HepG2 (cell line): ENCODE measurements around the gene MYLK. TPM values are rescaled to one million over a fixed set of nuclear protein-coding genes. Genes with fewer than 3 reads are reported as not detected.

Experiments
- CENPT ChIP-seq: sonication (generic); formaldehyde crosslinking; IDR thresholded peaks from 2 replicates; pipeline ENCODE4 v1.8.0; 2022; ENCODE audit warnings: low read depth, mild to moderate bottlenecking, moderate library complexity, missing genetic modification reagents
- MXI1 ChIP-seq: IDR thresholded peaks from 3 replicates; pipeline ENCODE4 v1.6.1; 2012; ENCODE audit warnings: low read depth, low read length, inconsistent platforms, borderline replicate concordance
- NKX3-1 ChIP-seq: sonication (generic); formaldehyde crosslinking; IDR thresholded peaks from 2 replicates; pipeline ENCODE4 v1.5.0; 2020; ENCODE audit warnings: missing genetic modification reagents
- SUZ12 ChIP-seq: fragments of 150-350 bp; IDR thresholded peaks from 2 replicates; pipeline ENCODE4 v1.6.1; 2014; ENCODE audit warnings: low read depth, low read length
- U2AF1 ChIP-seq: fragments of 200-400 bp; formaldehyde crosslinking; optimal IDR thresholded peaks from 2 replicates; pipeline ENCODE3; 2017; ENCODE audit warnings: mild to moderate bottlenecking, low read depth, low read length
- ZNF367 ChIP-seq: sonication (generic); formaldehyde crosslinking; IDR thresholded peaks from 2 replicates; pipeline ENCODE4 v1.4.0; 2020; ENCODE audit warnings: missing genetic modification reagents, borderline replicate concordance
- polyA plus RNA-seq, 8 experiments: library from polyadenylated mRNA; depleted of rRNA in 3 of 8; stranded (reverse) in 7 of 8; unstranded in 1 of 8; fragments of >200 nt; fragmentation: Illumina TruSeq in 4 of 8; extraction: Trizol in 4 of 8; gene quantifications; 2 replicates each; pipeline versions ENCODE4 v1.2.1 to v1.2.3, GENCODE V29; 2011 to 2016; ENCODE audit warnings: low read depth in 4 of 8, missing spikeins in 1 of 8, mixed read lengths in 1 of 8; ENCODE audit not compliant: insufficient read depth in 1 of 8
- total RNA-seq, 5 experiments: library from RNA; depleted of rRNA; stranded (reverse); fragments of >200 nt; fragmentation: Illumina TruSeq; extraction: Trizol; gene quantifications; 2 replicates each; pipeline ENCODE4 v1.2.3, GENCODE V29; 2016; ENCODE audit warnings: low read depth in 1 of 5
- TF ChIP-seq, protein P1 (sequence below): sonication (generic); formaldehyde crosslinking; IDR thresholded peaks from 2 replicates; pipeline ENCODE4 v1.5.1; 2020; ENCODE audit warnings: mild to moderate bottlenecking, missing genetic modification reagents, borderline replicate concordance
- TF ChIP-seq, protein P2 (sequence below): sonication (generic); formaldehyde crosslinking; IDR thresholded peaks from 2 replicates; pipeline ENCODE4 v1.4.0; 2020; ENCODE audit warnings: low read depth, mild to moderate bottlenecking, missing genetic modification reagents
- TF ChIP-seq, protein P3 (sequence below): sonication (generic); formaldehyde crosslinking; IDR thresholded peaks from 2 replicates; pipeline ENCODE4 v1.5.0; 2020; ENCODE audit warnings: mild to moderate bottlenecking, low read depth, missing genetic modification reagents, borderline replicate concordance
- TF ChIP-seq, protein P4 (sequence below): sonication (generic); formaldehyde crosslinking; IDR thresholded peaks from 2 replicates; pipeline ENCODE4 v1.5.1; 2020; ENCODE audit warnings: mild to moderate bottlenecking, missing genetic modification reagents, moderate library complexity
- TF ChIP-seq, protein P5 (sequence below): sonication (generic); formaldehyde crosslinking; IDR thresholded peaks from 2 replicates; pipeline ENCODE4 v1.9.0; 2021; ENCODE audit warnings: missing genetic modification reagents, borderline replicate concordance

MYLK gene
- total and polyA plus RNA-seq, 2 of the 13 experiments (the other 11 are each of a cell fraction or from before 2014, with no cell fraction given) = 10.6 to 34.9 TPM

DNA sequence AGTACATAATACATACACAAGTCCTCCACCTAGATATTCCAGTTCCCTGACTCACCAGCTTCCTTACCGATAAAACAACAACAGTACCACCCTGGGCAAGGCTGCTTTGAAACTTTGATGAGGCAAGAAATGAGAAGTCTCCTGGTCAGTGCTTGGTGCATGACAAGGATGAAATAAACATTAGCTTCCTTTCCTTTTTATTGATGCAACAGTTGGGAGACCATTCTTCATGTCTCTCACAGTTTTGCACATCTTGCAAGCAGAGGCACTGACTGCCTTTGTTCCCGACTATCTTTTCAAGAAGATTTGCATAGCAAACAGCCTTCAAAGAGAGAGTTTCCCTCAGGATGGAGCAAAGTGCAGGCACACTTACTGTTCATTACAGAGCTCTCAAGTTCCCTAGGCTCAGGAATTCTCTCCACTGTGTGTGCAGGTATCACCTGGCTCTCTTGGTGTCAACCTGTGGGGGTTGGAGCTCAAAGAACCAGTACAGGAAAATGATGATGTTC lies 65.2 kb downstream of the MYLK start (continued):
- TF ChIP-seq, protein P1, sequence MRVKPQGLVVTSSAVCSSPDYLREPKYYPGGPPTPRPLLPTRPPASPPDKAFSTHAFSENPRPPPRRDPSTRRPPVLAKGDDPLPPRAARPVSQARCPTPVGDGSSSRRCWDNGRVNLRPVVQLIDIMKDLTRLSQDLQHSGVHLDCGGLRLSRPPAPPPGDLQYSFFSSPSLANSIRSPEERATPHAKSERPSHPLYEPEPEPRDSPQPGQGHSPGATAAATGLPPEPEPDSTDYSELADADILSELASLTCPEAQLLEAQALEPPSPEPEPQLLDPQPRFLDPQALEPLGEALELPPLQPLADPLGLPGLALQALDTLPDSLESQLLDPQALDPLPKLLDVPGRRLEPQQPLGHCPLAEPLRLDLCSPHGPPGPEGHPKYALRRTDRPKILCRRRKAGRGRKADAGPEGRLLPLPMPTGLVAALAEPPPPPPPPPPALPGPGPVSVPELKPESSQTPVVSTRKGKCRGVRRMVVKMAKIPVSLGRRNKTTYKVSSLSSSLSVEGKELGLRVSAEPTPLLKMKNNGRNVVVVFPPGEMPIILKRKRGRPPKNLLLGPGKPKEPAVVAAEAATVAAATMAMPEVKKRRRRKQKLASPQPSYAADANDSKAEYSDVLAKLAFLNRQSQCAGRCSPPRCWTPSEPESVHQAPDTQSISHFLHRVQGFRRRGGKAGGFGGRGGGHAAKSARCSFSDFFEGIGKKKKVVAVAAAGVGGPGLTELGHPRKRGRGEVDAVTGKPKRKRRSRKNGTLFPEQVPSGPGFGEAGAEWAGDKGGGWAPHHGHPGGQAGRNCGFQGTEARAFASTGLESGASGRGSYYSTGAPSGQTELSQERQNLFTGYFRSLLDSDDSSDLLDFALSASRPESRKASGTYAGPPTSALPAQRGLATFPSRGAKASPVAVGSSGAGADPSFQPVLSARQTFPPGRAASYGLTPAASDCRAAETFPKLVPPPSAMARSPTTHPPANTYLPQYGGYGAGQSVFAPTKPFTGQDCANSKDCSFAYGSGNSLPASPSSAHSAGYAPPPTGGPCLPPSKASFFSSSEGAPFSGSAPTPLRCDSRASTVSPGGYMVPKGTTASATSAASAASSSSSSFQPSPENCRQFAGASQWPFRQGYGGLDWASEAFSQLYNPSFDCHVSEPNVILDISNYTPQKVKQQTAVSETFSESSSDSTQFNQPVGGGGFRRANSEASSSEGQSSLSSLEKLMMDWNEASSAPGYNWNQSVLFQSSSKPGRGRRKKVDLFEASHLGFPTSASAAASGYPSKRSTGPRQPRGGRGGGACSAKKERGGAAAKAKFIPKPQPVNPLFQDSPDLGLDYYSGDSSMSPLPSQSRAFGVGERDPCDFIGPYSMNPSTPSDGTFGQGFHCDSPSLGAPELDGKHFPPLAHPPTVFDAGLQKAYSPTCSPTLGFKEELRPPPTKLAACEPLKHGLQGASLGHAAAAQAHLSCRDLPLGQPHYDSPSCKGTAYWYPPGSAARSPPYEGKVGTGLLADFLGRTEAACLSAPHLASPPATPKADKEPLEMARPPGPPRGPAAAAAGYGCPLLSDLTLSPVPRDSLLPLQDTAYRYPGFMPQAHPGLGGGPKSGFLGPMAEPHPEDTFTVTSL (CRISPR knock-in tag) = no peak
- TF ChIP-seq, protein P2, sequence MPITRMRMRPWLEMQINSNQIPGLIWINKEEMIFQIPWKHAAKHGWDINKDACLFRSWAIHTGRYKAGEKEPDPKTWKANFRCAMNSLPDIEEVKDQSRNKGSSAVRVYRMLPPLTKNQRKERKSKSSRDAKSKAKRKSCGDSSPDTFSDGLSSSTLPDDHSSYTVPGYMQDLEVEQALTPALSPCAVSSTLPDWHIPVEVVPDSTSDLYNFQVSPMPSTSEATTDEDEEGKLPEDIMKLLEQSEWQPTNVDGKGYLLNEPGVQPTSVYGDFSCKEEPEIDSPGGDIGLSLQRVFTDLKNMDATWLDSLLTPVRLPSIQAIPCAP (CRISPR knock-in tag) = no peak
- TF ChIP-seq, protein P3, sequence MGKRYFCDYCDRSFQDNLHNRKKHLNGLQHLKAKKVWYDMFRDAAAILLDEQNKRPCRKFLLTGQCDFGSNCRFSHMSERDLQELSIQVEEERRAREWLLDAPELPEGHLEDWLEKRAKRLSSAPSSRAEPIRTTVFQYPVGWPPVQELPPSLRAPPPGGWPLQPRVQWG (CRISPR knock-in tag) = no peak
- TF ChIP-seq, protein P4, sequence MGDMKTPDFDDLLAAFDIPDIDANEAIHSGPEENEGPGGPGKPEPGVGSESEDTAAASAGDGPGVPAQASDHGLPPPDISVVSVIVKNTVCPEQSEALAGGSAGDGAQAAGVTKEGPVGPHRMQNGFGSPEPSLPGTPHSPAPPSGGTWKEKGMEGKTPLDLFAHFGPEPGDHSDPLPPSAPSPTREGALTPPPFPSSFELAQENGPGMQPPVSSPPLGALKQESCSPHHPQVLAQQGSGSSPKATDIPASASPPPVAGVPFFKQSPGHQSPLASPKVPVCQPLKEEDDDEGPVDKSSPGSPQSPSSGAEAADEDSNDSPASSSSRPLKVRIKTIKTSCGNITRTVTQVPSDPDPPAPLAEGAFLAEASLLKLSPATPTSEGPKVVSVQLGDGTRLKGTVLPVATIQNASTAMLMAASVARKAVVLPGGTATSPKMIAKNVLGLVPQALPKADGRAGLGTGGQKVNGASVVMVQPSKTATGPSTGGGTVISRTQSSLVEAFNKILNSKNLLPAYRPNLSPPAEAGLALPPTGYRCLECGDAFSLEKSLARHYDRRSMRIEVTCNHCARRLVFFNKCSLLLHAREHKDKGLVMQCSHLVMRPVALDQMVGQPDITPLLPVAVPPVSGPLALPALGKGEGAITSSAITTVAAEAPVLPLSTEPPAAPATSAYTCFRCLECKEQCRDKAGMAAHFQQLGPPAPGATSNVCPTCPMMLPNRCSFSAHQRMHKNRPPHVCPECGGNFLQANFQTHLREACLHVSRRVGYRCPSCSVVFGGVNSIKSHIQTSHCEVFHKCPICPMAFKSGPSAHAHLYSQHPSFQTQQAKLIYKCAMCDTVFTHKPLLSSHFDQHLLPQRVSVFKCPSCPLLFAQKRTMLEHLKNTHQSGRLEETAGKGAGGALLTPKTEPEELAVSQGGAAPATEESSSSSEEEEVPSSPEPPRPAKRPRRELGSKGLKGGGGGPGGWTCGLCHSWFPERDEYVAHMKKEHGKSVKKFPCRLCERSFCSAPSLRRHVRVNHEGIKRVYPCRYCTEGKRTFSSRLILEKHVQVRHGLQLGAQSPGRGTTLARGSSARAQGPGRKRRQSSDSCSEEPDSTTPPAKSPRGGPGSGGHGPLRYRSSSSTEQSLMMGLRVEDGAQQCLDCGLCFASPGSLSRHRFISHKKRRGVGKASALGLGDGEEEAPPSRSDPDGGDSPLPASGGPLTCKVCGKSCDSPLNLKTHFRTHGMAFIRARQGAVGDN = no peak
- TF ChIP-seq, protein P5, sequence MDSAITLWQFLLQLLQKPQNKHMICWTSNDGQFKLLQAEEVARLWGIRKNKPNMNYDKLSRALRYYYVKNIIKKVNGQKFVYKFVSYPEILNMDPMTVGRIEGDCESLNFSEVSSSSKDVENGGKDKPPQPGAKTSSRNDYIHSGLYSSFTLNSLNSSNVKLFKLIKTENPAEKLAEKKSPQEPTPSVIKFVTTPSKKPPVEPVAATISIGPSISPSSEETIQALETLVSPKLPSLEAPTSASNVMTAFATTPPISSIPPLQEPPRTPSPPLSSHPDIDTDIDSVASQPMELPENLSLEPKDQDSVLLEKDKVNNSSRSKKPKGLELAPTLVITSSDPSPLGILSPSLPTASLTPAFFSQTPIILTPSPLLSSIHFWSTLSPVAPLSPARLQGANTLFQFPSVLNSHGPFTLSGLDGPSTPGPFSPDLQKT (CRISPR knock-in tag) = no peak
- TF ChIP-seq CENPT (CRISPR knock-in tag) = no peak
- TF ChIP-seq MXI1 = no peak
- TF ChIP-seq NKX3-1 (CRISPR knock-in tag) = no peak
- TF ChIP-seq SUZ12 = no peak
- TF ChIP-seq U2AF1 = no peak
- TF ChIP-seq ZNF367 (CRISPR knock-in tag) = no peak
